GM23338 (cell line): ENCODE data around the gene CLNK. TPM values are rescaled to one million over a fixed set of nuclear protein-coding genes. Genes with fewer than 3 reads are reported as not detected.
A peak's percentile ranks its signal among the peaks of the same experiment; 100 is the strongest.

ENCODE experiments used
- ATAC-seq: fragments of 200-7000 bp; cut with Tn5 transposase; 3 replicates; pipeline ENCODE4 v1.9.1; 2020
- DNase-seq: peaks from one replicate; pipeline ENCODE4 v3.0.0-alpha.2; 2015; ENCODE audit warnings: low spot score
- H2AFZ ChIP-seq: fragments of 200-600 bp; sonication (generic); 2 replicates; pipeline ENCODE4 v1.8.0; 2016; ENCODE audit warnings: antibody characterized with exemption, mild to moderate bottlenecking, moderate library complexity
- H3F3A ChIP-seq: fragments of 200-600 bp; sonication (generic); replicated peaks from 2 replicates; pipeline ENCODE4 v1.8.0; 2017; ENCODE audit warnings: antibody characterized with exemption, mixed run types, low read depth
- H3K27ac ChIP-seq: fragments of 200-600 bp; sonication (generic); 2 replicates; pipeline ENCODE4 v1.6.1; 2016; ENCODE audit warnings: low read depth
- H3K27me3 ChIP-seq: fragments of 200-600 bp; sonication (generic); 2 replicates; pipeline ENCODE4 v1.8.0; 2016; ENCODE audit warnings: mild to moderate bottlenecking, mixed run types, moderate library complexity; ENCODE audit not compliant: insufficient read depth
- H3K36me3 ChIP-seq: fragments of 200-600 bp; sonication (generic); 2 replicates; pipeline ENCODE4 v1.8.0; 2016; ENCODE audit warnings: mild to moderate bottlenecking; ENCODE audit not compliant: insufficient read depth
- H3K4me1 ChIP-seq: fragments of 200-600 bp; sonication (generic); 2 replicates; pipeline ENCODE4 v1.8.0; 2016; ENCODE audit warnings: mild to moderate bottlenecking, moderate library complexity; ENCODE audit not compliant: insufficient read depth
- H3K4me2 ChIP-seq: fragments of 200-600 bp; sonication (generic); 2 replicates; pipeline ENCODE4 v1.7.1; 2017; ENCODE audit warnings: mixed run types
- H3K4me3 ChIP-seq: fragments of 200-600 bp; sonication (generic); 2 replicates; pipeline ENCODE4 v1.6.1; 2016; ENCODE audit warnings: mixed run types
- H3K79me2 ChIP-seq: fragments of 200-600 bp; sonication (generic); replicated peaks from 2 replicates; pipeline ENCODE4 v1.8.0; 2017; ENCODE audit warnings: mild to moderate bottlenecking; ENCODE audit not compliant: insufficient read depth
- H3K9me2 ChIP-seq: fragments of 200-600 bp; sonication (generic); 2 replicates; pipeline ENCODE4 v1.8.0; 2017; ENCODE audit not compliant: insufficient read depth
- H4K20me1 ChIP-seq: fragments of 200-600 bp; sonication (generic); replicated peaks from 2 replicates; pipeline ENCODE4 v1.8.0; 2017; ENCODE audit warnings: mild to moderate bottlenecking; ENCODE audit not compliant: insufficient read depth
- H3K27ac Mint-ChIP-seq: 2 replicates; pipeline ENCODE4 v1.8.0; 2020; ENCODE audit warnings: inconsistent platforms, mild to moderate bottlenecking, moderate library complexity, mixed read lengths
- H3K27me3 Mint-ChIP-seq: 3 replicates; pipeline ENCODE4 v1.8.0; 2022; ENCODE audit warnings: low read depth, mild to moderate bottlenecking, moderate library complexity, mixed read lengths, inconsistent platforms; ENCODE audit not compliant: insufficient read depth, poor library complexity
- H3K36me3 Mint-ChIP-seq: 3 replicates; pipeline ENCODE4 v1.8.0; 2021; ENCODE audit warnings: low read depth, mild to moderate bottlenecking, inconsistent platforms, moderate library complexity, mixed read lengths
- H3K4me1 Mint-ChIP-seq: 3 replicates; pipeline ENCODE4 v1.8.0; 2020; ENCODE audit warnings: mild to moderate bottlenecking, inconsistent platforms, mixed read lengths
- H3K4me3 Mint-ChIP-seq: 3 replicates; pipeline ENCODE4 v1.8.0; 2021; ENCODE audit warnings: moderate library complexity, mild to moderate bottlenecking, inconsistent platforms, mixed read lengths
- H3K9me3 Mint-ChIP-seq: 3 replicates; pipeline ENCODE4 v1.8.0; 2020; ENCODE audit warnings: moderate library complexity, mild to moderate bottlenecking, inconsistent platforms, mixed read lengths
- EZH2 ChIP-seq: fragments of 200-600 bp; sonication (generic); IDR thresholded peaks from one replicate; pipeline ENCODE4 v1.8.0; 2017; ENCODE audit warnings: antibody characterized with exemption, mild to moderate bottlenecking, low read depth; ENCODE audit not compliant: unreplicated experiment
- EZH2phosphoT487 ChIP-seq: fragments of 200-600 bp; sonication (generic); IDR thresholded peaks from one replicate; pipeline ENCODE4 v1.8.1; 2018; ENCODE audit warnings: antibody characterized with exemption; ENCODE audit not compliant: unreplicated experiment
- JUNB ChIP-seq: IDR thresholded peaks from one replicate; pipeline ENCODE4 v1.6.1; 2016; ENCODE audit warnings: antibody characterized with exemption; ENCODE audit not compliant: unreplicated experiment
- NANOG ChIP-seq: IDR thresholded peaks from 2 replicates; pipeline ENCODE4 v1.6.1; 2016; ENCODE audit warnings: antibody characterized with exemption, borderline replicate concordance
- STAT1 ChIP-seq: IDR thresholded peaks from one replicate; pipeline ENCODE4 v1.6.1; 2016; ENCODE audit warnings: antibody characterized with exemption; ENCODE audit not compliant: unreplicated experiment
- ZNF331 ChIP-seq: fragments of 250-450 bp; sonication (Bioruptor Pico); IDR thresholded peaks from 2 replicates; pipeline ENCODE4 v1.5.0; 2020; ENCODE audit warnings: low read depth, mild to moderate bottlenecking, moderate library complexity
- polyA plus RNA-seq: library from polyadenylated mRNA; unstranded; fragments of >200 nt; fragmentation: Nextera tagmentation; extraction: Ambion mirVana; gene quantifications from 2 replicates; pipeline ENCODE4 v1.2.1, GENCODE V29; 2016
- total RNA-seq: library from RNA; depleted of rRNA; stranded (reverse); fragments of >200 nt; shearing (Covaris generic); gene quantifications from 2 replicates; pipeline ENCODE4 v1.2.3, GENCODE V29; 2014
- TF ChIP-seq, protein P1 (sequence below): fragments of 250-450 bp; sonication (Bioruptor Pico); IDR thresholded peaks from 2 replicates; pipeline ENCODE4 v1.5.0; 2020; ENCODE audit warnings: mild to moderate bottlenecking, moderate library complexity
- TF ChIP-seq, protein P2 (sequence below): IDR thresholded peaks from 2 replicates; pipeline ENCODE4 v1.6.1; 2016; ENCODE audit warnings: antibody characterized with exemption

Gene CLNK
- total and polyA plus RNA-seq, 2 experiments from 2014 or later, result not detected

DNA sequence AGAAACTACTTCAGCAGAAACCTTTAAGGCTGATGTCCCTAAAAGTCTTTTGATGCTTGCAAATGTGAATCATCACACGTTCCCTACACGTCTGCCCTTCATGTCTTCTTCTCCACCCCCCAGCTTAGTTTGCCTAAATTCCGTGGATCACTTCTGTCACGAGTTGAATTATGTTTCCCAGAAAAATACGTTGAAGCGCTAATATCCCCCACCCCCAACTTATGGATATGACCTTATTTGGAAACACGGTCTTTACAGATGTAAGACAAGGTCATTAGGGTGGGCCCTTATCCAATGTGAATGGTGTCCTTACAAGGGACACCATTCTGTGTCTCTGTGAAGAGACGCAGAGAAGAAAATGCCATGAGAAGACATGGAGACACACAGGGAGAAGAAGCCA lies 225.3 kb downstream of the CLNK start (continued):
- TF ChIP-seq, protein P1, sequence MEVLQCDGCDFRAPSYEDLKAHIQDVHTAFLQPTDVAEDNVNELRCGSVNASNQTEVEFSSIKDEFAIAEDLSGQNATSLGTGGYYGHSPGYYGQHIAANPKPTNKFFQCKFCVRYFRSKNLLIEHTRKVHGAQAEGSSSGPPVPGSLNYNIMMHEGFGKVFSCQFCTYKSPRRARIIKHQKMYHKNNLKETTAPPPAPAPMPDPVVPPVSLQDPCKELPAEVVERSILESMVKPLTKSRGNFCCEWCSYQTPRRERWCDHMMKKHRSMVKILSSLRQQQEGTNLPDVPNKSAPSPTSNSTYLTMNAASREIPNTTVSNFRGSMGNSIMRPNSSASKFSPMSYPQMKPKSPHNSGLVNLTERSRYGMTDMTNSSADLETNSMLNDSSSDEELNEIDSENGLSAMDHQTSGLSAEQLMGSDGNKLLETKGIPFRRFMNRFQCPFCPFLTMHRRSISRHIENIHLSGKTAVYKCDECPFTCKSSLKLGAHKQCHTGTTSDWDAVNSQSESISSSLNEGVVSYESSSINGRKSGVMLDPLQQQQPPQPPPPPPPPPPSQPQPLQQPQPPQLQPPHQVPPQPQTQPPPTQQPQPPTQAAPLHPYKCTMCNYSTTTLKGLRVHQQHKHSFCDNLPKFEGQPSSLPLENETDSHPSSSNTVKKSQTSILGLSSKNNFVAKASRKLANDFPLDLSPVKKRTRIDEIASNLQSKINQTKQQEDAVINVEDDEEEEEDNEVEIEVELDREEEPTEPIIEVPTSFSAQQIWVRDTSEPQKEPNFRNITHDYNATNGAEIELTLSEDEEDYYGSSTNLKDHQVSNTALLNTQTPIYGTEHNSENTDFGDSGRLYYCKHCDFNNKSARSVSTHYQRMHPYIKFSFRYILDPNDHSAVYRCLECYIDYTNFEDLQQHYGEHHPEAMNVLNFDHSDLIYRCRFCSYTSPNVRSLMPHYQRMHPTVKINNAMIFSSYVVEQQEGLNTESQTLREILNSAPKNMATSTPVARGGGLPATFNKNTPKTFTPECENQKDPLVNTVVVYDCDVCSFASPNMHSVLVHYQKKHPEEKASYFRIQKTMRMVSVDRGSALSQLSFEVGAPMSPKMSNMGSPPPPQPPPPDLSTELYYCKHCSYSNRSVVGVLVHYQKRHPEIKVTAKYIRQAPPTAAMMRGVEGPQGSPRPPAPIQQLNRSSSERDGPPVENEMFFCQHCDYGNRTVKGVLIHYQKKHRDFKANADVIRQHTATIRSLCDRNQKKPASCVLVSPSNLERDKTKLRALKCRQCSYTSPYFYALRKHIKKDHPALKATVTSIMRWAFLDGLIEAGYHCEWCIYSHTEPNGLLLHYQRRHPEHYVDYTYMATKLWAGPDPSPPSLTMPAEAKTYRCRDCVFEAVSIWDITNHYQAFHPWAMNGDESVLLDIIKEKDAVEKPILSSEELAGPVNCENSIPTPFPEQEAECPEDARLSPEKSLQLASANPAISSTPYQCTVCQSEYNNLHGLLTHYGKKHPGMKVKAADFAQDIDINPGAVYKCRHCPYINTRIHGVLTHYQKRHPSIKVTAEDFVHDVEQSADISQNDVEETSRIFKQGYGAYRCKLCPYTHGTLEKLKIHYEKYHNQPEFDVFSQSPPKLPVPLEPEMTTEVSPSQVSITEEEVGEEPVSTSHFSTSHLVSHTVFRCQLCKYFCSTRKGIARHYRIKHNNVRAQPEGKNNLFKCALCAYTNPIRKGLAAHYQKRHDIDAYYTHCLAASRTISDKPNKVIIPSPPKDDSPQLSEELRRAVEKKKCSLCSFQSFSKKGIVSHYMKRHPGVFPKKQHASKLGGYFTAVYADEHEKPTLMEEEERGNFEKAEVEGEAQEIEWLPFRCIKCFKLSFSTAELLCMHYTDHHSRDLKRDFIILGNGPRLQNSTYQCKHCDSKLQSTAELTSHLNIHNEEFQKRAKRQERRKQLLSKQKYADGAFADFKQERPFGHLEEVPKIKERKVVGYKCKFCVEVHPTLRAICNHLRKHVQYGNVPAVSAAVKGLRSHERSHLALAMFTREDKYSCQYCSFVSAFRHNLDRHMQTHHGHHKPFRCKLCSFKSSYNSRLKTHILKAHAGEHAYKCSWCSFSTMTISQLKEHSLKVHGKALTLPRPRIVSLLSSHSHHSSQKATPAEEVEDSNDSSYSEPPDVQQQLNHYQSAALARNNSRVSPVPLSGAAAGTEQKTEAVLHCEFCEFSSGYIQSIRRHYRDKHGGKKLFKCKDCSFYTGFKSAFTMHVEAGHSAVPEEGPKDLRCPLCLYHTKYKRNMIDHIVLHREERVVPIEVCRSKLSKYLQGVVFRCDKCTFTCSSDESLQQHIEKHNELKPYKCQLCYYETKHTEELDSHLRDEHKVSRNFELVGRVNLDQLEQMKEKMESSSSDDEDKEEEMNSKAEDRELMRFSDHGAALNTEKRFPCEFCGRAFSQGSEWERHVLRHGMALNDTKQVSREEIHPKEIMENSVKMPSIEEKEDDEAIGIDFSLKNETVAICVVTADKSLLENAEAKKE (CRISPR knock-in tag), result no peak
- TF ChIP-seq JUNB (no peak), ZNF331 (CRISPR knock-in tag) (no peak), EZH2phosphoT487 (no peak), NANOG (no peak), EZH2 (no peak)

DNA sequence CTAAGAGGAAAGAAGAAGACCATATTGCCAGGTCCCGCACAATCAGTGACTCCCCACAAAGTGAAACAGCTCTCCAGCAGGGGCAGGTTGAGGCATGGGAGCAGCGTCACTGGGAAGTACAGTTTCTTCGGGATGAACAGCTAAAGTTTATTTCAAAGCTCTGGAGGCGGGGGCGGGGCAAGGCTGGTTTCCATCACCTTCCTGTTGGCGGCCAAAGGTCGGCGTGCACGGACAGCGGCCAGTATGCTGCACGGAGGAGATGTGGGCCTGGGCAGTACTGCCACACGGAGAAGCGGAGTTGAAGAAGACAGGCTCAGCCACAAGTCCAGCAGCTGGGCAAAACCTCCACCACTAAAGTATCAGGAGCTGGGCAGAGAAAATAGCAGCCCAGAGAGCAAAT lies 226.4 kb downstream of the CLNK start:
- Mint-ChIP-seq H3K4me1 (peaks cover 36% of the 10 kb centered on the region), H3K9me3 (no peaks in the 10 kb centered on the region; the same call in 2 of the 3 replicates), H3K4me3 (peak overlapping the region; percentile 62), H3K27me3 (peaks cover 77% of the 10 kb centered on the region), H3K27ac (no peak overlapping the region), H3K36me3 (peaks cover 12% of the 10 kb centered on the region)
- Histone ChIP-seq H3F3A (no peaks in the 10 kb centered on the region), H3K27ac (no peak overlapping the region), H3K4me3 (0 out of 2 replicates have a peak overlapping the region, but pooled peaks have one; percentile 73), H3K9me2 (no peaks in the 10 kb centered on the region), H3K36me3 (no peaks in the 10 kb centered on the region), H3K27me3 (peaks cover 88% of the 10 kb centered on the region), H2AFZ (no peak overlapping the region), H3K79me2 (no peaks in the 10 kb centered on the region), H3K4me2 (peak overlapping the region; percentile 78; the same call in 1 of the 2 replicates), H4K20me1 (peaks cover 27% of the 10 kb centered on the region), H3K4me1 (peaks cover 30% of the 10 kb centered on the region)
- DNase-seq, result peak; percentile 37
- no peak for ATAC-seq
- TF ChIP-seq NANOG (no peak), EZH2 (no peak), JUNB (no peak), STAT1 (no peak)
- TF ChIP-seq, protein P2, sequence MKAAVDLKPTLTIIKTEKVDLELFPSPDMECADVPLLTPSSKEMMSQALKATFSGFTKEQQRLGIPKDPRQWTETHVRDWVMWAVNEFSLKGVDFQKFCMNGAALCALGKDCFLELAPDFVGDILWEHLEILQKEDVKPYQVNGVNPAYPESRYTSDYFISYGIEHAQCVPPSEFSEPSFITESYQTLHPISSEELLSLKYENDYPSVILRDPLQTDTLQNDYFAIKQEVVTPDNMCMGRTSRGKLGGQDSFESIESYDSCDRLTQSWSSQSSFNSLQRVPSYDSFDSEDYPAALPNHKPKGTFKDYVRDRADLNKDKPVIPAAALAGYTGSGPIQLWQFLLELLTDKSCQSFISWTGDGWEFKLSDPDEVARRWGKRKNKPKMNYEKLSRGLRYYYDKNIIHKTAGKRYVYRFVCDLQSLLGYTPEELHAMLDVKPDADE, result no peak
- TF ChIP-seq, protein P1 (CRISPR knock-in tag), result no peak
